Liver (tissue), 9 donors: ENCODE data around the gene CTNNA1. TPM values are rescaled to one million over a fixed set of nuclear protein-coding genes. Genes with fewer than 3 reads are reported as not detected.

ENCODE experiments used
- DNase-seq: peaks from one replicate; pipeline ENCODE4 v3.0.0-alpha.2; 2017; ENCODE audit warnings: low spot score
- H3K27ac ChIP-seq, 2 donors: one replicate each; pipeline ENCODE4 v1.7.0; 2013; ENCODE audit warnings: inconsistent platforms in 2 of 2, low read length in 2 of 2, control low read depth in 1 of 2, low read depth in 1 of 2, mild to moderate bottlenecking in 1 of 2
- H3K27me3 ChIP-seq, 4 donors: one replicate each; pipeline versions ENCODE4 v1.6.1 to v1.7.0; 2013; ENCODE audit warnings: low read length in 3 of 4, inconsistent platforms in 1 of 4, mild to moderate bottlenecking in 1 of 4, moderate library complexity in 1 of 4; ENCODE audit not compliant: control insufficient read depth in 4 of 4, insufficient read depth in 4 of 4
- H3K36me3 ChIP-seq, 4 donors: one replicate each; pipeline versions ENCODE4 v1.6.1 to v1.7.0; 2013; ENCODE audit warnings: low read length in 3 of 4, mild to moderate bottlenecking in 3 of 4, low read depth in 1 of 4, moderate library complexity in 1 of 4; ENCODE audit not compliant: control insufficient read depth in 4 of 4, insufficient read depth in 3 of 4
- H3K4me1 ChIP-seq, 4 donors: one replicate each; pipeline versions ENCODE4 v1.6.1 to v1.7.0; 2013; ENCODE audit warnings: low read length in 3 of 4, mild to moderate bottlenecking in 3 of 4, moderate library complexity in 1 of 4; ENCODE audit not compliant: control insufficient read depth in 4 of 4, insufficient read depth in 4 of 4
- H3K4me3 ChIP-seq, 3 donors: one replicate each; pipeline versions ENCODE4 v1.6.1 to v1.7.0; 2013; ENCODE audit warnings: low read length in 3 of 3, control low read depth in 1 of 3, low read depth in 1 of 3, mild to moderate bottlenecking in 1 of 3
- H3K9ac ChIP-seq, 2 donors: one replicate each; pipeline ENCODE4 v1.7.0; 2013; ENCODE audit warnings: low read length in 2 of 2, mild to moderate bottlenecking in 2 of 2, moderate library complexity in 2 of 2, control low read depth in 1 of 2, low read depth in 1 of 2
- H3K9me3 ChIP-seq, 4 donors: one replicate each; pipeline versions ENCODE4 v1.6.1 to v1.7.0; 2013; ENCODE audit warnings: low read length in 3 of 4; ENCODE audit not compliant: control insufficient read depth in 4 of 4
- EGR1 ChIP-seq, 2 donors: IDR thresholded peaks; 2 replicates each; pipeline ENCODE4 v1.6.1; 2016 to 2018; ENCODE audit warnings: antibody characterized with exemption in 2 of 2, low read depth in 2 of 2
- FOXA1 ChIP-seq: IDR thresholded peaks from 2 replicates; pipeline ENCODE4 v1.6.1; 2016; ENCODE audit warnings: antibody characterized with exemption
- FOXA2 ChIP-seq: IDR thresholded peaks from 2 replicates; pipeline ENCODE4 v1.6.1; 2016; ENCODE audit warnings: antibody characterized with exemption
- HNF4G ChIP-seq: IDR thresholded peaks from 2 replicates; pipeline ENCODE4 v1.6.1; 2016; ENCODE audit warnings: antibody characterized with exemption
- JUND ChIP-seq, 2 donors: IDR thresholded peaks; 2 replicates each; pipeline ENCODE4 v1.6.1; 2016; ENCODE audit warnings: antibody characterized with exemption in 2 of 2
- NR2F2 ChIP-seq: IDR thresholded peaks from 2 replicates; pipeline ENCODE4 v1.6.1; 2016; ENCODE audit warnings: antibody characterized with exemption
- RAD21 ChIP-seq, 2 donors: IDR thresholded peaks; 2 replicates each; pipeline ENCODE4 v1.6.1; 2016; ENCODE audit warnings: antibody characterized with exemption in 2 of 2, mild to moderate bottlenecking in 2 of 2
- RXRA ChIP-seq, 2 donors: IDR thresholded peaks; 2 replicates each; pipeline ENCODE4 v1.6.1; 2017 to 2018; ENCODE audit warnings: antibody characterized with exemption in 2 of 2, mild to moderate bottlenecking in 1 of 2
- TAF1 ChIP-seq: conservative IDR thresholded peaks from 2 replicates; pipeline ENCODE4 v1.6.1; 2016; ENCODE audit warnings: antibody characterized with exemption, mild to moderate bottlenecking
- WGBS: extraction: QIAGEN DNeasy Blood & Tissue Kit; methylation state at CpG from one replicate; pipeline ENCODE4 v1.1.7; 2013; 5-methylcytosine and 5-hydroxymethylcytosine counted together
- polyA plus RNA-seq, 2 donors: library from polyadenylated mRNA; stranded (reverse) in 1 of 2; unstranded in 1 of 2; fragments of 200-250 nt in 1 of 2; fragments of >200 nt in 1 of 2; fragmentation: Nextera tagmentation in 1 of 2; extraction: Ambion mirVana in 1 of 2; gene quantifications; one replicate each; pipeline versions ENCODE4 v1.2.1 to v1.2.3, GENCODE V29; 2013 to 2015
- total RNA-seq, 2 donors: library from RNA; depleted of rRNA; stranded (reverse); fragments of >200 nt; gene quantifications; one replicate each; pipeline ENCODE4 v1.2.3, GENCODE V29; 2014
- TF ChIP-seq, protein P1 (sequence below): IDR thresholded peaks from 2 replicates; pipeline ENCODE4 v1.6.1; 2016; ENCODE audit warnings: antibody characterized with exemption
- TF ChIP-seq, protein P2 (sequence below): IDR thresholded peaks from 2 replicates; pipeline ENCODE4 v1.6.1; 2016; ENCODE audit warnings: antibody characterized with exemption
- TF ChIP-seq, protein P3 (sequence below): IDR thresholded peaks from 2 replicates; pipeline ENCODE4 v1.6.1; 2016; ENCODE audit warnings: antibody characterized with exemption, mild to moderate bottlenecking
- TF ChIP-seq, protein P4 (sequence below): fragments of 150-350 bp; IDR thresholded peaks from 2 replicates; pipeline ENCODE4 v1.5.1; 2017; ENCODE audit warnings: improper control_type of control experiment, low read depth, low read length; ENCODE audit not compliant: missing input control
- TF ChIP-seq, protein P5 (sequence below): IDR thresholded peaks from 2 replicates; pipeline ENCODE4 v1.6.1; 2016; ENCODE audit warnings: antibody characterized with exemption
- donor health status: healthy.
- donor health status: healthy.
- donor health status: healthy.
- donor health status: healthy.
- donor health status: healthy.

CTNNA1 gene
- total and polyA plus RNA-seq, 4 donors, result 39.9 to 150 (median 103) TPM

DNA sequence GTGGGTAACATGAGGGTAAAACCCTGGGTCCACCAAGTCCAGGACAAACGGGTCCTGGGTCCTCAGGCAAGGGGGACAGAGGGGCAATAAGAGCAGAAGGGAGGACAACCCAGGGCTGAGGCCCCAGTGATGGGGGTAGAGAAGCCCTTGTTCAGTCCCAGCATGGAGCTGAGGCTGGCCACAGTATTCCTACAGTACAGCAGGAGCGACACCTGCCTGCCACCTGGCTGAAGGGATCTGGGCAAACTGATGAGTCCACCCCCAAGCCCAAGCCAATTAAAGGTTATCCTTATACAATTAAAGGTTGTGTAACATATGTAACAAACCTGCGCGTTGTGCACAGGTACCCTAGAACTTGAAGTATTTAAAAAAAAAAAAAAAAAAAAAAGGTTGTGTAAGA is 219.6 kb downstream of the CTNNA1 start (continued):
- TF ChIP-seq, protein P1, sequence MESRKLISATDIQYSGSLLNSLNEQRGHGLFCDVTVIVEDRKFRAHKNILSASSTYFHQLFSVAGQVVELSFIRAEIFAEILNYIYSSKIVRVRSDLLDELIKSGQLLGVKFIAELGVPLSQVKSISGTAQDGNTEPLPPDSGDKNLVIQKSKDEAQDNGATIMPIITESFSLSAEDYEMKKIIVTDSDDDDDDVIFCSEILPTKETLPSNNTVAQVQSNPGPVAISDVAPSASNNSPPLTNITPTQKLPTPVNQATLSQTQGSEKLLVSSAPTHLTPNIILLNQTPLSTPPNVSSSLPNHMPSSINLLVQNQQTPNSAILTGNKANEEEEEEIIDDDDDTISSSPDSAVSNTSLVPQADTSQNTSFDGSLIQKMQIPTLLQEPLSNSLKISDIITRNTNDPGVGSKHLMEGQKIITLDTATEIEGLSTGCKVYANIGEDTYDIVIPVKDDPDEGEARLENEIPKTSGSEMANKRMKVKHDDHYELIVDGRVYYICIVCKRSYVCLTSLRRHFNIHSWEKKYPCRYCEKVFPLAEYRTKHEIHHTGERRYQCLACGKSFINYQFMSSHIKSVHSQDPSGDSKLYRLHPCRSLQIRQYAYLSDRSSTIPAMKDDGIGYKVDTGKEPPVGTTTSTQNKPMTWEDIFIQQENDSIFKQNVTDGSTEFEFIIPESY, result no peak
- TF ChIP-seq NR2F2 (no peak), TAF1 (no peak)

DNA sequence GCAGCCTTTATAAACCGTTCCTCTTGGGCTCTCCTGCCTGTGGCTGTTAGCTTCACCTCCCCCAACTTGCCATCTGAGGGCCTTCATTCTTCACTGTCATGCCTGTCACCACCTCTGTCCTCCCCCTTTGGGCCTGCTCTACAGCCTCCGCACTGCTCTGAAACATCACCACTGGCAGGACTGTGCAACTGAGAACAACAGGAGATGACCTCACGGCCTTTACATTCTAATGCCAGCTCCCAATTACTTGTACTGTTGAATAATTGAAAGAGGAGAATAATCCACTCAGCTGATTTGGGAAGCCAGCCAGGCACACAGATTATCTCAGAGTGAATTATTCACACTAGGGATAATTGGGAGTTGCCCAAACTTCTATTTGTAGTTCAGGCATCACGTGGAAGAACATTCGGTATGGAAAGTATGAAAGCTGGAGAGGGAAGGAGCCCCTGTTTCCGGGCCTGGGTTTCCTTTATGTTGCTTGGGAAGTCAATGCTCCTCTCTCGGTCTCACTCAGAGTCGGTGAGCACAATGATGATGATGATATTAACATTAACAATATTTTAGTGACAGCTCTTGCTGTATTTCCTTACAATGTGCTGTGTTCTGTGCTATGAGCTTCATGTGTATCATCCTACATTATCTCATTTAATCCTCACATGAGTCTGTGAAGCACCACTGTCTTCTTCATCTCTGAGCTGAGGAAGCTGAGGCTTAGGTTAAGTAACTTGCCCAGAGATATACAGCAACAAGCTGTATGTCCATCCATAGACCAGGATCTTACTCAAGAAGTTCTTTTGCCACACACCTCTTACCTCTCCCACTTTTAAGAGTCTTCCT is 221.2 kb downstream of the CTNNA1 start:
- DNase-seq, result no peak
- no peaks in the 10 kb centered on the region for H3K9me3 ChIP-seq
- peak overlapping the region; percentile 24 to 31 for H3K27ac ChIP-seq
- no peaks in the 10 kb centered on the region for H3K36me3 ChIP-seq
- TF ChIP-seq RAD21 (IDR thresholded peaks at IDR 0.05) (peak in 1 of 2 donors; percentile 4), TAF1 (no peak), HNF4G (no peak), RXRA (IDR thresholded peaks at IDR 0.05) (no peak), EGR1 (IDR thresholded peaks at IDR 0.05; ENCODE audit: low read depth in 2 of 2) (no peak), NR2F2 (peak; percentile 65), FOXA2 (no peak), FOXA1 (no peak), JUND (IDR thresholded peaks at IDR 0.05) (peak in 1 of 2 donors; percentile 13)
- TF ChIP-seq, protein P2, sequence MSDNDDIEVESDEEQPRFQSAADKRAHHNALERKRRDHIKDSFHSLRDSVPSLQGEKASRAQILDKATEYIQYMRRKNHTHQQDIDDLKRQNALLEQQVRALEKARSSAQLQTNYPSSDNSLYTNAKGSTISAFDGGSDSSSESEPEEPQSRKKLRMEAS, result no peak
- TF ChIP-seq, protein P3, sequence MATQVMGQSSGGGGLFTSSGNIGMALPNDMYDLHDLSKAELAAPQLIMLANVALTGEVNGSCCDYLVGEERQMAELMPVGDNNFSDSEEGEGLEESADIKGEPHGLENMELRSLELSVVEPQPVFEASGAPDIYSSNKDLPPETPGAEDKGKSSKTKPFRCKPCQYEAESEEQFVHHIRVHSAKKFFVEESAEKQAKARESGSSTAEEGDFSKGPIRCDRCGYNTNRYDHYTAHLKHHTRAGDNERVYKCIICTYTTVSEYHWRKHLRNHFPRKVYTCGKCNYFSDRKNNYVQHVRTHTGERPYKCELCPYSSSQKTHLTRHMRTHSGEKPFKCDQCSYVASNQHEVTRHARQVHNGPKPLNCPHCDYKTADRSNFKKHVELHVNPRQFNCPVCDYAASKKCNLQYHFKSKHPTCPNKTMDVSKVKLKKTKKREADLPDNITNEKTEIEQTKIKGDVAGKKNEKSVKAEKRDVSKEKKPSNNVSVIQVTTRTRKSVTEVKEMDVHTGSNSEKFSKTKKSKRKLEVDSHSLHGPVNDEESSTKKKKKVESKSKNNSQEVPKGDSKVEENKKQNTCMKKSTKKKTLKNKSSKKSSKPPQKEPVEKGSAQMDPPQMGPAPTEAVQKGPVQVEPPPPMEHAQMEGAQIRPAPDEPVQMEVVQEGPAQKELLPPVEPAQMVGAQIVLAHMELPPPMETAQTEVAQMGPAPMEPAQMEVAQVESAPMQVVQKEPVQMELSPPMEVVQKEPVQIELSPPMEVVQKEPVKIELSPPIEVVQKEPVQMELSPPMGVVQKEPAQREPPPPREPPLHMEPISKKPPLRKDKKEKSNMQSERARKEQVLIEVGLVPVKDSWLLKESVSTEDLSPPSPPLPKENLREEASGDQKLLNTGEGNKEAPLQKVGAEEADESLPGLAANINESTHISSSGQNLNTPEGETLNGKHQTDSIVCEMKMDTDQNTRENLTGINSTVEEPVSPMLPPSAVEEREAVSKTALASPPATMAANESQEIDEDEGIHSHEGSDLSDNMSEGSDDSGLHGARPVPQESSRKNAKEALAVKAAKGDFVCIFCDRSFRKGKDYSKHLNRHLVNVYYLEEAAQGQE, result no peak
- TF ChIP-seq, protein P1, result no peak
- TF ChIP-seq, protein P4, sequence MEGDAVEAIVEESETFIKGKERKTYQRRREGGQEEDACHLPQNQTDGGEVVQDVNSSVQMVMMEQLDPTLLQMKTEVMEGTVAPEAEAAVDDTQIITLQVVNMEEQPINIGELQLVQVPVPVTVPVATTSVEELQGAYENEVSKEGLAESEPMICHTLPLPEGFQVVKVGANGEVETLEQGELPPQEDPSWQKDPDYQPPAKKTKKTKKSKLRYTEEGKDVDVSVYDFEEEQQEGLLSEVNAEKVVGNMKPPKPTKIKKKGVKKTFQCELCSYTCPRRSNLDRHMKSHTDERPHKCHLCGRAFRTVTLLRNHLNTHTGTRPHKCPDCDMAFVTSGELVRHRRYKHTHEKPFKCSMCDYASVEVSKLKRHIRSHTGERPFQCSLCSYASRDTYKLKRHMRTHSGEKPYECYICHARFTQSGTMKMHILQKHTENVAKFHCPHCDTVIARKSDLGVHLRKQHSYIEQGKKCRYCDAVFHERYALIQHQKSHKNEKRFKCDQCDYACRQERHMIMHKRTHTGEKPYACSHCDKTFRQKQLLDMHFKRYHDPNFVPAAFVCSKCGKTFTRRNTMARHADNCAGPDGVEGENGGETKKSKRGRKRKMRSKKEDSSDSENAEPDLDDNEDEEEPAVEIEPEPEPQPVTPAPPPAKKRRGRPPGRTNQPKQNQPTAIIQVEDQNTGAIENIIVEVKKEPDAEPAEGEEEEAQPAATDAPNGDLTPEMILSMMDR, result no peak
- TF ChIP-seq, protein P5, sequence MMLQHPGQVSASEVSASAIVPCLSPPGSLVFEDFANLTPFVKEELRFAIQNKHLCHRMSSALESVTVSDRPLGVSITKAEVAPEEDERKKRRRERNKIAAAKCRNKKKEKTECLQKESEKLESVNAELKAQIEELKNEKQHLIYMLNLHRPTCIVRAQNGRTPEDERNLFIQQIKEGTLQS, result no peak
- no peak overlapping the region for H3K9ac ChIP-seq
- H3K4me3 ChIP-seq, result no peak overlapping the region
- WGBS, result 77% methylated on average over 8 of the region's 8 CpGs
- H3K4me1 ChIP-seq, result no peaks in the 10 kb centered on the region
- H3K27me3 ChIP-seq, result no peaks in the 10 kb centered on the region
